Cortex of kidney (tissue), 1 donor: Measurements from ENCODE around the gene ZNF669.
"Not testable (repeated sequence)": the region's sequence is repeated elsewhere in the genome, so short reads cannot be mapped to it uniquely, and the experiment has no call there.

Experiments
- DNase-seq: peaks from one replicate; lab custom pipeline; 2025; lab: John Stamatoyannopoulos, UW

Gene ZNF669

GRCh38 chr1:247103859-247104591 lies at the start of gene ZNF669:
Gene ZNF669, minus strand, starts transcription at chr1:247104356. Its CDS starts 157 bp downstream, at chr1:247104199.
- no peak for DNase-seq

- DNase-seq, result no peak
These were observed 43.6 kb upstream of the ZNF669 start for GRCh38 chr1:247147781-247148180.

GRCh38 chr1:247147120-247147519 lies 43.0 kb upstream of the ZNF669 start:
- not testable (repeated sequence) for DNase-seq

GRCh38 chr1:247146671-247147070 lies 42.5 kb upstream of the ZNF669 start:
- DNase-seq, result no peak

GRCh38 chr1:247145279-247145678 lies 41.1 kb upstream of the ZNF669 start:
- no peak for DNase-seq

- DNase-seq, result not testable (repeated sequence)
These were observed 35.4 kb upstream of the ZNF669 start for GRCh38 chr1:247139557-247139956.

GRCh38 chr1:247131236-247131635 lies 27.1 kb upstream of the ZNF669 start:
- DNase-seq, result no peak

- not testable (repeated sequence) for DNase-seq
These were observed 23.5 kb upstream of the ZNF669 start for GRCh38 chr1:247127519-247128282.

- DNase-seq, result not testable (repeated sequence)
These were observed 22.4 kb upstream of the ZNF669 start for GRCh38 chr1:247126601-247127000.

GRCh38 chr1:247126166-247126565 lies 22.0 kb upstream of the ZNF669 start:
- not testable (repeated sequence) for DNase-seq

- DNase-seq, result no peak
These were observed 17.2 kb upstream of the ZNF669 start for GRCh38 chr1:247121382-247121781.

- not testable (repeated sequence) for DNase-seq
These were observed 16.2 kb upstream of the ZNF669 start for GRCh38 chr1:247120408-247120668.

GRCh38 chr1:247119600-247120407 lies 15.6 kb upstream of the ZNF669 start:
- no peak for DNase-seq

- DNase-seq, result no peak
These were observed 14.8 kb upstream of the ZNF669 start for GRCh38 chr1:247118946-247119446.

- no peak for DNase-seq
These were observed 11.4 kb upstream of the ZNF669 start for GRCh38 chr1:247115545-247115944.

- DNase-seq, result no peak
These were observed 11.0 kb upstream of the ZNF669 start for GRCh38 chr1:247115141-247115510.

GRCh38 chr1:247114351-247115140 lies 10.4 kb upstream of the ZNF669 start:
- DNase-seq, result no peak

GRCh38 chr1:247113733-247114271 lies 9.6 kb upstream of the ZNF669 start:
- DNase-seq, result no peak

GRCh38 chr1:247113094-247113497 lies 8.9 kb upstream of the ZNF669 start:
- no peak for DNase-seq

- no peak for DNase-seq
These were observed 8.3 kb upstream of the ZNF669 start for GRCh38 chr1:247112479-247112781.

GRCh38 chr1:247111700-247112478 lies 7.7 kb upstream of the ZNF669 start:
- DNase-seq, result no peak
